ENCODE results near the gene HTT. TPM values are rescaled to one million over a fixed set of nuclear protein-coding genes. Genes with fewer than 3 reads are reported as not detected.

HTT gene
- total and polyA plus RNA-seq, 2 of the 8 experiments (the other 6 are each of a cell fraction or from before 2014, with no cell fraction given): 24.0 to 71.0 TPM

DNA sequence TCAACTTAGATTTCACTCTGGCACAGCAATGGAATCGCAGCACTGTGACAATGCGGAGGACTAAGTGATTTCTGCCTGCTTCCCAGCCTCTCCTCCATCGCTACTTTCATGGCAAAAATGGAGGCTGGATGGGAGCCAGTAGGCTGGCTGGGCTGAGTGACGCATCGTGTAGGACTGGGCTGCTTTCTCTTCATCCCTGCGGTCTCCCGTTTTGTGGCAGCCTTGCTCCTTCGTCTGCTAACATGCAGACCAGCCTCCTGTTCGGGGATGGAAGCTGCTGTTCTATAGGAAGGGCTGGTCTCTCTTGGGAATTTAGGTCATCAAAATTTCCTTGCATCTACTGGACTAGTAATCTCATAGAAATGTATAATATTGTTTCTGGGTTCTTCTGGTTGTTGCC is 202.5 kb downstream of the HTT start (continued):
- no peak for TF ChIP-seq BCL11A (IDR thresholded peaks at IDR 0.05; ENCODE audit: low read depth in 2 of 2, low read length in 2 of 2)
- no peak for TF ChIP-seq SP4 (IDR thresholded peaks at IDR 0.05; ENCODE audit: low read length)
- no peak for TF ChIP-seq SP1 (IDR thresholded peaks at IDR 0.05; ENCODE audit: low read depth, low read length)
- TF ChIP-seq POLR2AphosphoS5 (IDR thresholded peaks at IDR 0.05; ENCODE audit: low read depth, low read length): no peak
